ENCODE measurements around the gene CLEC18C.

- TF ChIP-seq POLR2A (IDR thresholded peaks at IDR 0.05; ENCODE audit: low read depth, low read length) (no peak), EED (IDR thresholded peaks at IDR 0.05; ENCODE audit: low read depth) (no peak), SP1 (IDR thresholded peaks at IDR 0.05; ENCODE audit: low read depth, low read length) (no peak), MTA2 (IDR thresholded peaks at IDR 0.05; ENCODE audit: low read depth) (no peak)
- TF ChIP-seq, protein P1, sequence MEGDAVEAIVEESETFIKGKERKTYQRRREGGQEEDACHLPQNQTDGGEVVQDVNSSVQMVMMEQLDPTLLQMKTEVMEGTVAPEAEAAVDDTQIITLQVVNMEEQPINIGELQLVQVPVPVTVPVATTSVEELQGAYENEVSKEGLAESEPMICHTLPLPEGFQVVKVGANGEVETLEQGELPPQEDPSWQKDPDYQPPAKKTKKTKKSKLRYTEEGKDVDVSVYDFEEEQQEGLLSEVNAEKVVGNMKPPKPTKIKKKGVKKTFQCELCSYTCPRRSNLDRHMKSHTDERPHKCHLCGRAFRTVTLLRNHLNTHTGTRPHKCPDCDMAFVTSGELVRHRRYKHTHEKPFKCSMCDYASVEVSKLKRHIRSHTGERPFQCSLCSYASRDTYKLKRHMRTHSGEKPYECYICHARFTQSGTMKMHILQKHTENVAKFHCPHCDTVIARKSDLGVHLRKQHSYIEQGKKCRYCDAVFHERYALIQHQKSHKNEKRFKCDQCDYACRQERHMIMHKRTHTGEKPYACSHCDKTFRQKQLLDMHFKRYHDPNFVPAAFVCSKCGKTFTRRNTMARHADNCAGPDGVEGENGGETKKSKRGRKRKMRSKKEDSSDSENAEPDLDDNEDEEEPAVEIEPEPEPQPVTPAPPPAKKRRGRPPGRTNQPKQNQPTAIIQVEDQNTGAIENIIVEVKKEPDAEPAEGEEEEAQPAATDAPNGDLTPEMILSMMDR (IDR thresholded peaks at IDR 0.05 in 2 of 3, conservative IDR thresholded peaks at IDR 0.05 in 1 of 3; ENCODE audit: control insufficient read depth in 2 of 3, extremely low read depth in 1 of 3, insufficient read depth in 1 of 3, low read depth in 3 of 3, low read length in 3 of 3): no peak
Measured at GRCh38 chr16:70159355-70160348, 13.9 kb upstream of the CLEC18C start.
